IPS-15b (cell line): ENCODE results near the gene SRP19.
"Not testable (repeated sequence)": the region's sequence is repeated elsewhere in the genome, so short reads cannot be mapped to it uniquely, and the experiment has no call there.

Experiments used
- H3K27me3 ChIP-seq: one replicate; pipeline ENCODE4 v1.6.1; 2013; ENCODE audit warnings: low read length; ENCODE audit not compliant: control insufficient read depth, insufficient read depth
- H3K36me3 ChIP-seq: one replicate; pipeline ENCODE4 v1.6.1; 2013; ENCODE audit warnings: low read length; ENCODE audit not compliant: control insufficient read depth, insufficient read depth
- H3K4me1 ChIP-seq: one replicate; pipeline ENCODE4 v1.6.1; 2013; ENCODE audit warnings: mild to moderate bottlenecking, low read length; ENCODE audit not compliant: control insufficient read depth, insufficient read depth
- H3K4me3 ChIP-seq: one replicate; pipeline ENCODE4 v1.5.1; 2013; ENCODE audit warnings: low read depth, low read length
- H3K9ac ChIP-seq: one replicate; pipeline ENCODE4 v1.6.1; 2013; ENCODE audit warnings: low read depth, mild to moderate bottlenecking, low read length
- H3K9me3 ChIP-seq: one replicate; pipeline ENCODE4 v1.6.1; 2013; ENCODE audit warnings: mild to moderate bottlenecking, low read length; ENCODE audit not compliant: control insufficient read depth, insufficient read depth

The SRP19 gene

GRCh38 chr5:112848116-112848811 lies 12.8 kb upstream of the SRP19 start:
- Histone ChIP-seq H3K27me3 (no peaks in the 10 kb centered on the region), H3K4me3 (no peak overlapping the region), H3K4me1 (peaks cover 6% of the 10 kb centered on the region), H3K9me3 (no peaks in the 10 kb centered on the region), H3K36me3 (no peaks in the 10 kb centered on the region), H3K9ac (no peak overlapping the region)

- Histone ChIP-seq H3K9ac (no peak overlapping the region), H3K9me3 (no peaks in the 10 kb centered on the region), H3K36me3 (no peaks in the 10 kb centered on the region)
Measured at GRCh38 chr5:112849912-112850311, 11.2 kb upstream of the SRP19 start.

GRCh38 chr5:112854651-112855050 lies 6.4 kb upstream of the SRP19 start:
- Histone ChIP-seq H3K27me3 (peaks cover 6% of the 10 kb centered on the region), H3K4me3 (no peak overlapping the region), H3K36me3 (no peaks in the 10 kb centered on the region), H3K9me3 (no peaks in the 10 kb centered on the region), H3K4me1 (no peaks in the 10 kb centered on the region), H3K9ac (no peak overlapping the region)

More at GRCh38 chr5:112849912-112850311, 11.2 kb upstream of the SRP19 start:
- Histone ChIP-seq H3K27me3 (no peaks in the 10 kb centered on the region), H3K4me1 (peaks cover 6% of the 10 kb centered on the region), H3K4me3 (no peak overlapping the region)

GRCh38 chr5:112857866-112858265 lies 3.2 kb upstream of the SRP19 start:
- no peak overlapping the region for H3K9ac ChIP-seq
- no peaks in the 10 kb centered on the region for H3K4me1 ChIP-seq
- no peaks in the 10 kb centered on the region for H3K9me3 ChIP-seq
- no peaks in the 10 kb centered on the region for H3K36me3 ChIP-seq
- no peak overlapping the region for H3K4me3 ChIP-seq
- peaks cover 6% of the 10 kb centered on the region for H3K27me3 ChIP-seq

- not testable (repeated sequence) for H3K36me3 ChIP-seq, H3K27me3 ChIP-seq, H3K4me1 ChIP-seq, H3K9me3 ChIP-seq
- H3K4me3 ChIP-seq: peak overlapping the region; percentile 79
- H3K9ac ChIP-seq: peak overlapping the region; percentile 70
Measured at GRCh38 chr5:112860571-112860928, 537 bp upstream of the SRP19 start.

GRCh38 chr5:112861638-112861985 lies 525 bp downstream of the SRP19 start:
- peaks cover 2% of the 10 kb centered on the region for H3K27me3 ChIP-seq
- no peaks in the 10 kb centered on the region for H3K9me3 ChIP-seq
- H3K4me3 ChIP-seq: peak overlapping the region; percentile 79
- peaks cover 4% of the 10 kb centered on the region for H3K36me3 ChIP-seq
- H3K4me1 ChIP-seq: no peaks in the 10 kb centered on the region
- H3K9ac ChIP-seq: peak overlapping the region; percentile 86

DNA sequence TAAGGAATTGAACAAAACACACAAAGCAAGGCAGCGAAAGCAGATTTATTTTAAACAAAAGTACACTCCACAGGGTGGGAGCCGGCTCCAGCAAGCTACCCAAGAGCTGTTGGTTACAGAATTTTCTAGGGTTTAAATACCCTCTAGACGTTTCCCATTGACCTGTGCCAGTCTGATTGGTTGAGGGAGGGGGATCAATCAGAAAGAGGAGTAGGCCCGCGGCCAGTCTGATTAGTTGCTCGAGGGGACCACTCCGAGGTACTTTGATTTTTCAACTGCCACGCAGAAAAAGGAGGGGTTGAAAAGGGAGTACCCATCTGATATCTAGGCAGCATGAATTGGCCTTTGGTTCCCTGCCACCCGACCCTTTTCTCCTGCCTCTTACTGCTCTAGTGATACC lies 998 bp downstream of the SRP19 start:
- Histone ChIP-seq H3K9me3 (no peaks in the 10 kb centered on the region), H3K9ac (peak overlapping the region; percentile 86), H3K27me3 (peaks cover 2% of the 10 kb centered on the region), H3K4me3 (peak overlapping the region; percentile 79), H3K4me1 (no peaks in the 10 kb centered on the region), H3K36me3 (peaks cover 4% of the 10 kb centered on the region)

GRCh38 chr5:112863549-112863948 lies 2.5 kb downstream of the SRP19 start:
- Histone ChIP-seq H3K9me3 (no peaks in the 10 kb centered on the region), H3K9ac (no peak overlapping the region), H3K4me1 (no peaks in the 10 kb centered on the region), H3K4me3 (no peak overlapping the region), H3K36me3 (peaks cover 4% of the 10 kb centered on the region), H3K27me3 (peaks cover 2% of the 10 kb centered on the region)

DNA sequence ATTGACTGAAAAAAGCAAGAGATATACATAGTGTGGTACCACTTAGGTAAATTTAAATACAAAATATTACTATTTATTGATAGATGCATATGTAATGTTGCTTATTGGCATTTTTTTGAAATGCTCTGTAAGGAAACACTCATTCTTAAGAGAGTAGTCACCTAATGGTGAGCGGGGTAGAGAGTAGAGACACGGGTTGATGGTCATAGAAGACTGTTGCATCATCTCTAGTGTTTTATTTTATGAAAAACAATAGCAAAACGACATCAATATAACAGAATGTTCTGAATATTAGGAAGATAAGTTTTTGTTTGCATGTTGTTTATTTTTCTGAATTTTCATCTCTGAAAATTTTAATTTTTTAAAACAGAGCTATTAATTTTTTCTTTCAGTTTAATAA lies 4.0 kb downstream of the SRP19 start:
- H3K4me3 ChIP-seq: no peak overlapping the region
- H3K36me3 ChIP-seq: peaks cover 14% of the 10 kb centered on the region
- no peaks in the 10 kb centered on the region for H3K27me3 ChIP-seq
- H3K9ac ChIP-seq: no peak overlapping the region
- no peaks in the 10 kb centered on the region for H3K4me1 ChIP-seq
- no peaks in the 10 kb centered on the region for H3K9me3 ChIP-seq

GRCh38 chr5:112866739-112867138 lies 5.7 kb downstream of the SRP19 start:
- H3K9me3 ChIP-seq: no peaks in the 10 kb centered on the region
- H3K36me3 ChIP-seq: peaks cover 20% of the 10 kb centered on the region
- no peak overlapping the region for H3K9ac ChIP-seq
- H3K4me3 ChIP-seq: no peak overlapping the region
- no peaks in the 10 kb centered on the region for H3K27me3 ChIP-seq
- H3K4me1 ChIP-seq: no peaks in the 10 kb centered on the region

DNA sequence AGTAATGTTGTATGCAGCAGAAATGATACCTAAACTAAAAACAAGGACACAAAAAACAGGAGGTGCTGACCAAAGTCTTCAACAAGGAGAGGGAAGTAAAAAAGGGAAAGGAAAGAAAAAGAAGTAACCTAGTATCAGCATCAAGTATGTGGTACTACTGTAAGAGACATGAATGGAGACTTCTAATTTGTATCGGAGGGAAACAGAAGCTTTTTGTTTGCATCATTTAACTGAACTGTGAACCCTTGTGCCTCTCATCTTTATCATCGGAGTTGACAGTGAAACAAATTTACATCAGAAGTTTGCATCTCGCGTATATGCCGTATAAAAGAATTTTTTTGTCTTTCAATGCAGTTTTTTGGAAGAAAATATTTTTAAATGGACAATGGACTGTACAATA lies 6.3 kb downstream of the SRP19 start:
- H3K9me3 ChIP-seq: no peaks in the 10 kb centered on the region
- no peaks in the 10 kb centered on the region for H3K27me3 ChIP-seq
- H3K9ac ChIP-seq: no peak overlapping the region
- H3K4me3 ChIP-seq: no peak overlapping the region
- H3K4me1 ChIP-seq: no peaks in the 10 kb centered on the region
- H3K36me3 ChIP-seq: peaks cover 20% of the 10 kb centered on the region

DNA sequence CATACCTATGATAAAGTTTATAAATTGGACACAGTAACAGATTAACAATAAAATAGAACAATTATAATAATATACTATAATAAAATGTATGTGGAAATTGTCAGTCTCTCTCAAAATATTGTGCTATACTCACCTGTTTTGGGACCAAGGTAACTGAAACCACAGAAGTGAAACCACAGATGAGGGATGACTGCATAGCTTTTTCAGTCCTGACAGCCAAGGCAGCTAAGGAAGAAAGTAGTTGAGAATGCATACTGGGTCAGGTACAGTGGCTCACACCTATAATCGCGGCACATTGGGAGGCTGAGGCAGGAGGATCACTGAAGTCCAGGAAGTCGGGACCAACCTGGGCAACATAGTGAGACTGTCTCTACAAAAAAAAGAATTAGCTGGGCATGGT lies 8.9 kb downstream of the SRP19 start:
- Histone ChIP-seq H3K36me3 (peaks cover 20% of the 10 kb centered on the region), H3K4me1 (no peaks in the 10 kb centered on the region), H3K9me3 (no peaks in the 10 kb centered on the region), H3K27me3 (no peaks in the 10 kb centered on the region), H3K4me3 (no peak overlapping the region), H3K9ac (no peak overlapping the region)
